IgD-negative memory B cell (primary cell): ENCODE results near the gene PERP. TPM values are rescaled to one million over a fixed set of nuclear protein-coding genes. Genes with fewer than 3 reads are reported as not detected.
"Not testable (repeated sequence)": the region's sequence is repeated elsewhere in the genome, so short reads cannot be mapped to it uniquely, and the experiment has no call there.

Source experiments
- H3K27ac Mint-ChIP-seq, 3 donors: one replicate each; pipeline ENCODE4 v1.8.0; 2020 to 2022; ENCODE audit warnings: mild to moderate bottlenecking in 3 of 3, mixed read lengths in 3 of 3, moderate library complexity in 1 of 3
- H3K27me3 Mint-ChIP-seq: one replicate; pipeline ENCODE4 v1.8.0; 2021; ENCODE audit warnings: mixed read lengths
- H3K36me3 Mint-ChIP-seq: one replicate; pipeline ENCODE4 v1.8.0; 2020; ENCODE audit warnings: mild to moderate bottlenecking, mixed read lengths
- H3K4me1 Mint-ChIP-seq, 3 donors: one replicate each; pipeline ENCODE4 v1.8.0; 2020 to 2022; ENCODE audit warnings: mixed read lengths in 3 of 3, mild to moderate bottlenecking in 1 of 3
- H3K4me3 Mint-ChIP-seq, 4 donors: one replicate each; pipeline ENCODE4 v1.8.0; 2020 to 2022; ENCODE audit warnings: mild to moderate bottlenecking in 4 of 4, mixed read lengths in 4 of 4, moderate library complexity in 3 of 4
- H3K9me3 Mint-ChIP-seq, 3 donors: one replicate each; pipeline ENCODE4 v1.8.0; 2020 to 2021; ENCODE audit warnings: mixed read lengths in 3 of 3, mild to moderate bottlenecking in 1 of 3
- polyA plus RNA-seq: library from polyadenylated mRNA; unstranded; fragments of 300-500 nt; fragmentation: Illumina TruSeq; gene quantifications from one replicate; pipeline ENCODE4 v1.2.3, GENCODE V29; 2021

The PERP gene
- polyA plus RNA-seq, 1 donor from 2014 or later: 2.1 TPM

DNA sequence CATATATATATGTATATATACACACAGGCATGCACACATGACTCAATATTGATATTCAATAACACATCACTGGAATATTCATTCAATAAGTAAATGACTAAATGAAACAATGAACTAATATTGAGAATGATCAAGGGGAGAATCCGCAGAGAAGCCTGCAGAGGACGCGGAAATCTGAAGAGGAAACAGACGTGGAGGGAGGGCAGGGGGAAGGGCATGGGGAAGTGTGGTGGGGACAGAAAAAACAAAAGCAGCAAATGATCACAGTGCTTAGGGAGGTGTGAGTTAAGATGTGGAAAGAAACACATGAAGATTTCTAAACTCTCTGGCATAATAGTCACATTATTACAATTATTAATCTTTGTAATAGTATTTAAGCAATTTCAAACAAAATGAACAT is 14.5 kb downstream of the PERP start:
- H3K9me3 Mint-ChIP-seq: no peaks in the 10 kb centered on the region
- H3K4me1 Mint-ChIP-seq: no peaks in the 10 kb centered on the region
- H3K27ac Mint-ChIP-seq: no peak overlapping the region
- no peak overlapping the region for H3K4me3 Mint-ChIP-seq
- H3K36me3 Mint-ChIP-seq: peaks cover under 1% of the 10 kb centered on the region
- H3K27me3 Mint-ChIP-seq: peaks cover 11% of the 10 kb centered on the region

DNA sequence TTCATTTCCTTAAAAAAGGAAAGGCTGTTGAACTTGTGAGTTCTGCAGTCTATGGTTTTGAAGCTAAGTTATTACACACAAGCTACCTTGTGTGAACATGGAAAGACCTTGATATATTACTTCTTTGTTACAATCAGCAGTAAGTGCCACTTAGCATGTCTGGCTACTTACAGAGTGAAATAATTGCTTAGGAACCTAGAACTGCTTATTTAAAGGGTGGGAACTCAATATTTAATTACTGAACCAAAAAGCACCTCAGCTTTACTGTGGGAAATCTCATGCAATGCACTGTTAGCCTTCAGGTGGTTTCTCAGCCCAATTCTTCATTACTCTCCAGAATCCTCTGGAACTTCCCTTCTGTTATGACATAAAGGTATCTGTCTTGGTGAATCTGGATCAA is 17.9 kb downstream of the PERP start:
- Mint-ChIP-seq H3K9me3 (no peaks in the 10 kb centered on the region), H3K36me3 (no peaks in the 10 kb centered on the region), H3K4me3 (no peak overlapping the region), H3K4me1 (no peaks in the 10 kb centered on the region), H3K27ac (no peak overlapping the region), H3K27me3 (peaks cover 8% of the 10 kb centered on the region)

DNA sequence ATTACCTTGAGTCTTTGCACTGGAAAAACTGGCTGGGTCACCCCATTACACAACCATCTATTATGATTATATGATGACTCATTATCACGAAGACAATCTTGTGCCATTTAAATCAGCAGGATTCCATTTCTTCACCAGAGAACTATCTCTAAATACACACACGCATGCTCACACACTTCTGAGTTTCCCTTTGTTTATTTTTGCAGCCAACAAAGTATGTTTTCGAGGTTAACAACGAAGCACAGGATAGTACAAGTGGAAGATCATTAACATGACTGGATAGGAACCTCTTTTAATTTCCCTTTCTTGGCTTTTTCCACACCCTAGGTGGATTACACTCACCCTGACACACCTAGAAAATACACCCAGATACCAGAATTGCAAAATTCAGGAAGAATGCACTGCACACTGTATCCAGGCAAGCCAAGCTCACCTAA is 18.9 kb downstream of the PERP start:
- no peaks in the 10 kb centered on the region for H3K36me3 Mint-ChIP-seq
- H3K9me3 Mint-ChIP-seq: no peaks in the 10 kb centered on the region
- H3K4me3 Mint-ChIP-seq: no peak overlapping the region
- no peaks in the 10 kb centered on the region for H3K4me1 Mint-ChIP-seq
- peaks cover 8% of the 10 kb centered on the region for H3K27me3 Mint-ChIP-seq
- no peak overlapping the region for H3K27ac Mint-ChIP-seq

DNA sequence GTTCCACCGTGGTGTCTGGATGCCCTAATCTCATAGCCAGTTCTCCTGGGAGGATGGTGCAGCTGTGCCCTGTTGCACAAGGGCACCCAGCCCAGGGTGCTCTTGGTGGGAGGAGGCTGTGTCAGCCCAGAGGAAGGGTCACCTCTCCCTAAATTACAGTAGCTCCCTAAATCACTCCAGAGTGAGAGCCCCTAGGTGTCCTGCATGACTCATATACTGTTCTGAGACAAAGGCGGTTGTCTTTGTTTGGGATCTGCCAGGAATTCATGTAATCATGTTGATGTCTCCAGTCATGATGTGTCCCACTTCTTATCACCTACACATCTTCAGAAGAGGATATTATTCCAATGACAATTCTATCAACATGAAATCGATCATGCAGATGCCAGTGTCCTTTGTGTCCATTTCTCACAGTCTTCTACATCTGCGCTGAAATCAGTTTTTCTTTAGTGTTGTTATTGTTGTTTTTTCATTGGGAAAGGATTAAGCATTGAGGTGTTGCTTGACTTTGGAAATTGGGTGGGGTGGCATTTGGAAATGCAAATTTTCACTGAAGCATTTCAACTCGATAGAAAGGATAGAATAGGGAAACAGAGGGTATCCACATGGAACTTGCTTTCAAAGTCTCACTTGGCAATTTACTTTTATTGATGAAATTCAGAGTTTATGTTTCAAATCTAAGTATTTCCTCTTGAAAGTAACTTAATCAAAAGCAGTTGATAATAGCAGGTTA is 19.5 kb downstream of the PERP start:
- H3K4me3 Mint-ChIP-seq: no peak overlapping the region
- H3K27ac Mint-ChIP-seq: no peak overlapping the region
- no peaks in the 10 kb centered on the region for H3K9me3 Mint-ChIP-seq
- no peaks in the 10 kb centered on the region for H3K36me3 Mint-ChIP-seq
- H3K27me3 Mint-ChIP-seq: peaks cover 9% of the 10 kb centered on the region
- H3K4me1 Mint-ChIP-seq: no peaks in the 10 kb centered on the region

DNA sequence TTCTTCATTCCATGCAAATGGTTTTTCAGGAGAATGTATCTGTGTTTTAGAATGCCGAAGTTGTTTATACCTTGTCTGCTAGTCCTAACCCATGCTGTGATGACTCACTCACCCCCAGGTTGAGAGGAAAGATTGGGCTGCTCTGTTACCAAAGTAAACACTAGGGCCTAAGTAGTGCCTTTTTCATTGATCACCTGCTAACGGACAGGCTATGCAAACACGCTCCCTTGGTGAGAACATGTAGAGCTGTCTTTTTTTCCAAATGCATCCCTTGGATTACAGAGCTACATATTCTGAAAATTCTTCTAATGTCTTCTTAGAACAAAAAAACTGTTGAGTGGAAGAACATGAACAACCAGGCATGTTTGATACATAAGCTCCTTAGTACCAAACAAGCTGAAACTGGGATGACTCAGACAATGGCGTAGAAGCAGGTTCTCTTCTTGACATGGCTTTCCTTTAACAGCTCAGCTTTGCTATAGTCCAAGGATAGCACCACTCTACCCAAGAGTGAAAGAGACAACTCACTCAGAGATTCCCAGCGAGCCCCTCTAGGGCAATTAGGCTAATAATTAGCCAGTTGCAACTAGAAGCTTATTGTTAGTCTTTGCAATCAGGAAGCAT is 20.5 kb downstream of the PERP start:
- H3K9me3 Mint-ChIP-seq: no peaks in the 10 kb centered on the region
- no peaks in the 10 kb centered on the region for H3K4me1 Mint-ChIP-seq
- peaks cover 9% of the 10 kb centered on the region for H3K27me3 Mint-ChIP-seq
- H3K27ac Mint-ChIP-seq: no peak overlapping the region
- H3K4me3 Mint-ChIP-seq: no peak overlapping the region
- H3K36me3 Mint-ChIP-seq: no peaks in the 10 kb centered on the region

DNA sequence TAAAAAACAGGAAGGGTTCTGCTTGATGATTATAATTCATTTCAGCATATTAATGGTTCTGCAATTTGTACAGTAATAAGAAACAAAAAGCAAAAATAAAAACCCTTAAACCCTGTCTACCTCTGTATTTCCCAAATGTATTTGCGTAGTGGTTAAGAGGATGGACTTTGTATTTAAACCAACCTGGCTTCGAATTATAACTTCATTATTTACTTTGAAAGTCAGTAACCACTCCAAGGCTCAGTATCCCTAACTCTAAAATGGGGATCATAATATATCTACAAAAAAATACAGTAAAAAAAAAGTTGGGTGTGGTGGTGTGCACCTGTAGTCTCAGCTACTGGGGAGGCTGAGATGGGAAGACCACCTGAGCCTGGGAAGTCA is 21.4 kb downstream of the PERP start:
- Mint-ChIP-seq H3K9me3 (peaks cover 0 to 2% (median 0%) of the 10 kb centered on the region in 3 donors), H3K36me3 (no peaks in the 10 kb centered on the region), H3K27me3 (peaks cover 10% of the 10 kb centered on the region), H3K27ac (no peak overlapping the region), H3K4me3 (no peak overlapping the region), H3K4me1 (no peaks in the 10 kb centered on the region)

DNA sequence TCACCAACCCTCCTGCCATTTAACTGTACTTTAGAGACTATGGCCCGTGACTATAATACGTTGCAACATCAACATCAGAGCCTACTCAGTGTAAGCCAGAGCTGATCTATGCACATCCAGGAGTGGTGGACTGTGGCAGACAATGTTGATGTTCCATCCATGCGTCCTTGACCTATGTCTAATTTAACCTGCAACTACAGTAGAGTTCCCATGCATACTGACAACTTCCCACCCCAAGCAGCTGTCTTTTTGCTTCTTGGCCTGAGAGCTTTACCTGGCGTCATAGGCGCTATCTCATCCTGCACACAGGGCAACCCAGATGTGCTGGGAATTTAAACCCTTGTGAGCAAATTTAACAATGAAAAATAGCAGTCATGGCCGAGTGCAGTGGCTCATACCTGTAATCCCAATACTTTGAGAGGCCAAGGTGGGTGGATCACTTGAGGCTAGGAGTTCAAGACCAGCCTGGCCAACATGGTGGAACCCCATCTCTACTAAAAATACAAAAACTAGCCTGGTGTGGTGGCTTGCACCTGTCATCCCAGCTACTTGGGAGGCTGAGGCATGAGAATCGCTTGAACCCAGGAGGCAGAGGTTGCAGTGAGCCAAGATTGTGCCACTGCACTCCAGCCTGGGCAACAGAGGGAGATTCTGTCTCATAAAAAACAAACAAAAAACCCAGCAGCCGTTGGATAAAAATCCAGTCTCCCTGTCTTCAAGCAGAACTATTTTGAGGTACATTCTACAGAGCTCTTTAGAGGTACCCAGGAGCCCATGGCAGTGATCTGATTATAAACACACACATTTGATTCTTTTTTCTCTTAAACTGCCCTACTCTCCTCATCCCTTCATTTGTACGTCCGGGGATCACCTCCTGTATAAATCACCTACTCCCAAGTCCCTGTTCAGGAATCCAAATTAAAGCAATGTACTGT is 22.0 kb downstream of the PERP start:
- Mint-ChIP-seq H3K4me1 (no peaks in the 10 kb centered on the region), H3K27ac (no peak overlapping the region), H3K36me3 (no peaks in the 10 kb centered on the region), H3K27me3 (peaks cover 16% of the 10 kb centered on the region), H3K9me3 (peaks cover 0 to 2% (median 2%) of the 10 kb centered on the region in 3 donors), H3K4me3 (no peak overlapping the region)

DNA sequence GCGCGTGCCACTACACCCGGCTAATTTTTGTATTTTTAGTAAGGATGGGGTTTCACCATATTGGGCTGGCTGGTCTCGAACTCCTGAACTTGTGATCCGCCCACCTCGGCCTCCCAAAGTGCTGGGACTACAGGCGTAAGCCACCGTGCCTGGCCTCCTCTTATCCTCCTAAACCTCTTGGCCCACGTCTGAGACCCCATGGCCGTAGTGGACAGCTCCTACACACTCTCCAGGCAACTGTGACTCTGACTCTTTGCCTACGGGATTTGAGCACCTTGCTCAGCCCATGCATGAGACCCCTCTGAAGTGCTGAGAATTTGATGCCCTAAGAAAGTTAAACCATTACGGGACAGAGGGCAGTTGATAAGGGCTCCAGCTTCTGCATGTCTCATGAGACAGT is 25.0 kb downstream of the PERP start:
- Mint-ChIP-seq H3K4me1 (no peaks in the 10 kb centered on the region), H3K4me3 (no peak overlapping the region), H3K36me3 (no peaks in the 10 kb centered on the region), H3K9me3 (peaks cover 0 to 9% (median 2%) of the 10 kb centered on the region in 3 donors), H3K27me3 (peaks cover 13% of the 10 kb centered on the region), H3K27ac (no peak overlapping the region)

DNA sequence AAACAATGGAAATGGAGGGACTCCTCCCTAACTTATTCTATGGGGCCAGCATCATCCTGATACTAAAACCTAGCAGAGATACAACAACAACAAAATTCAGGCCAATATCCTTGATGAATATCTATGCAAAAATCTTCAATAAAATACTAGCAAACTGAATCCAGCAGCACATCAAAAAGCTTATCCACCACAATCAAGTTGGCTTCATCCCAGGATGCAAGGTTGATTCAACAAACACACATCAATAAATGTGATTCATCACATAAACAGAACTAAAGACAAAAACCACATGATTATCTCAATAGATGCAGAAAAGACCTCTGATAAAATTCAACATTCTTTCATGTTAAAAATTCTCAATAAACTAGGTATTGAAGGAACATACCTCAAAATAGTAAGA is 27.7 kb downstream of the PERP start:
- not testable (repeated sequence) for H3K4me1 Mint-ChIP-seq, H3K4me3 Mint-ChIP-seq, H3K36me3 Mint-ChIP-seq, H3K27ac Mint-ChIP-seq
- Mint-ChIP-seq H3K9me3 (peaks cover 0 to 12% (median 2%) of the 10 kb centered on the region in 3 donors), H3K27me3 (peaks cover 20% of the 10 kb centered on the region)

DNA sequence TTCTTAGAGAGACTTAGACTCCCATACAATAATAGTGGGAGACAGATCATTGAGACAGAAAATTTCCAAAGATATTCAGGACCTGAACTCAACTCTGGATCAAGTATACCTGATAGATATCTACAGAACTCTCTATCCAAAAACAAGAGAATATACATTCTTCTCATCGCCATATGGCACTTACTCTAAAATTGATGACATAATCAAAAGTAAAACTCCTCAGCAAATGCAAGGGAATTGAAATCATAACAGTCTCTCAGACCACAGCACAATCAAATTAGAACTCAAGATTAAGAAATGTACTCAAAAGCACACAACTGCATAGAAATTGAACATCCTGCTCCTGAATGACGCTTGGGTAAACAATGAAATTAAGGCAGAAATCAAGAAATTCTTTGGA is 28.7 kb downstream of the PERP start:
- H3K27ac Mint-ChIP-seq: no peak overlapping the region
- H3K9me3 Mint-ChIP-seq: peaks cover 0 to 12% (median 7%) of the 10 kb centered on the region in 3 donors
- peaks cover 20% of the 10 kb centered on the region for H3K27me3 Mint-ChIP-seq
- no peaks in the 10 kb centered on the region for H3K36me3 Mint-ChIP-seq
- H3K4me1 Mint-ChIP-seq: no peaks in the 10 kb centered on the region
- no peak overlapping the region for H3K4me3 Mint-ChIP-seq

DNA sequence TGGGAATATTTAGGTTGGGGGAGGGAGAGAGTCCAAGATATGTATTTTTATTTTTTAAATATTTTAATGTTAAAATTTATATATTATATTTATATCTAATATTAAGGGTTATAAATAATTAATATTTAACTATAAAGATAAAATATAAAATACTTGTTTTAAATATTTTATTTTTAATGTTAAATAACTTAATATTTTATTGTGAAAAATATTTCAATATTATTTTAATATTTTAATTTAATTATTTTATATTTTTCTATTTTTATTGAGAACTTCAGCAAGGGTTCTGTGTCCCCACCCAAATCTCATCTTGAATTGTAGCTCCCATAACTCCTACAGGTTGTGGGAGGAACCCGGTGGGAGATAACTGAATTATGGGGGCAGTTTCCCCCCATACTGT is 34.0 kb downstream of the PERP start:
- H3K4me1 Mint-ChIP-seq: no peaks in the 10 kb centered on the region
- peaks cover 7% of the 10 kb centered on the region for H3K27me3 Mint-ChIP-seq

DNA sequence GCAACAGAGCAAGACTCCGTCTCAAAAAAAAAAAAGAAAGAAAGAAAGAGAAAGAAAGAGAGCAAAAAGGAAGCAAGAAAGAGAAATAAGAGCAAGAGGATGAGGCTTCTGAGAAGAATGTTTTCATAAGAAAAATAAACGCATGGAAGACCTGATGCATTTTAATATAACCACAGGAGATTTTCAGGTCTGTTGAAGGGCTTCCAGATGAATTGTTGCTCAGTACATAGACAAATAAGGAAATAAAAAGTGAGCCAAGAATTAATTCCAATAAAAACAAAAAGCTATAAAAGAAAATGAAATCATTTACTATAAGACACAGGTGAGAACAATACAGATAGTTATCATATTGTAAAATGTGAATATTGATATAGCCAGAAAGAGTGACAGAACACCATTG is 43.5 kb downstream of the PERP start:
- Mint-ChIP-seq H3K36me3 (no peaks in the 10 kb centered on the region), H3K27me3 (peaks cover 4% of the 10 kb centered on the region), H3K27ac (no peak overlapping the region), H3K4me1 (peaks cover 0 to 3% (median 2%) of the 10 kb centered on the region in 3 donors), H3K9me3 (peaks cover 3 to 4% (median 3%) of the 10 kb centered on the region in 3 donors), H3K4me3 (no peak overlapping the region)

More for the DNA sequence above, 34.0 kb downstream of the PERP start:
- Mint-ChIP-seq H3K27ac (no peak overlapping the region), H3K4me3 (no peak overlapping the region), H3K36me3 (no peaks in the 10 kb centered on the region), H3K9me3 (peaks cover 0 to 8% (median 5%) of the 10 kb centered on the region in 3 donors)

DNA sequence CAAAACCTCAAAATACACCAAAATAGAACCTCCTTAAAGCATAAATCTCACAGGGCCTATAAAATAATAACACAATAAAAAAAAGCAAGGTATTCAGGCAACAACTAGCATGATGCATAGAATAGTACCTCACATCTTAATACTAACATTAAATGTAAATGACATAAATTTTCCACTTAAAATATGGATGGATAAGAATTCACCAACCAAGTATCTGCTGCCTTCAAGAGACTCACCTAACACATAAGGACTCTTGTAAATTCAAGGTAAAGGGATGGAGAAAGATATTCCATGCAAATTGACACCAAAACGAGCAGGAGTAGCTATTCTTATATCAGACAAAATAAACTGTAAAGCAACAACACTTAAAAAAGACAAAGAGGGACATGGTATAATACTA is 52.2 kb downstream of the PERP start:
- Mint-ChIP-seq H3K4me1 (peaks cover 0 to 2% (median 0%) of the 10 kb centered on the region in 3 donors), H3K4me3 (no peak overlapping the region), H3K27me3 (peaks cover 30% of the 10 kb centered on the region), H3K36me3 (peaks cover 3% of the 10 kb centered on the region), H3K9me3 (peaks cover 9 to 21% (median 20%) of the 10 kb centered on the region in 3 donors), H3K27ac (no peak overlapping the region)

DNA sequence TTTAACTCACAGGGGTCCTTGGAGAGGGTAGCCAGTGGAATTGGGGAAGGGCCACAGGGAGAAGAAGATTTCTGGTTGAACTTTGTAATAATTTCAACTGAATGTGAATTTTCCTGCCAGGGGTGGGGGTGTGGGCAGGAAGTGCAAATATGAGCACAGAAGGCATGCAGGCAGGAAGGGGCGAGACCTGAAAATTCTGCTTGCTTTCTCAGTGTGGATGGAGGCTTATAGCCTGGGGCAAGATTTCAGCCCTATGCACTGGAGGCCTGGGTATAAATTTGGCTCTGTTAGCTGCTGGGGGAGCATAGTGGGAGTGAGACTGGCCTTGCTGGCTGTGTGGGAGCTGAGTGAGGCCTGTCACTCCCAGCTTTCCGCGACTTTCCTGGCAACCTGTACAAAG is 54.4 kb downstream of the PERP start:
- H3K9me3 Mint-ChIP-seq: peaks cover 8 to 20% (median 20%) of the 10 kb centered on the region in 3 donors
- H3K27ac Mint-ChIP-seq: no peak overlapping the region
- peaks cover 3% of the 10 kb centered on the region for H3K36me3 Mint-ChIP-seq
- H3K4me1 Mint-ChIP-seq: peaks cover 0 to 2% (median 0%) of the 10 kb centered on the region in 3 donors
- peaks cover 27% of the 10 kb centered on the region for H3K27me3 Mint-ChIP-seq
- no peak overlapping the region for H3K4me3 Mint-ChIP-seq

DNA sequence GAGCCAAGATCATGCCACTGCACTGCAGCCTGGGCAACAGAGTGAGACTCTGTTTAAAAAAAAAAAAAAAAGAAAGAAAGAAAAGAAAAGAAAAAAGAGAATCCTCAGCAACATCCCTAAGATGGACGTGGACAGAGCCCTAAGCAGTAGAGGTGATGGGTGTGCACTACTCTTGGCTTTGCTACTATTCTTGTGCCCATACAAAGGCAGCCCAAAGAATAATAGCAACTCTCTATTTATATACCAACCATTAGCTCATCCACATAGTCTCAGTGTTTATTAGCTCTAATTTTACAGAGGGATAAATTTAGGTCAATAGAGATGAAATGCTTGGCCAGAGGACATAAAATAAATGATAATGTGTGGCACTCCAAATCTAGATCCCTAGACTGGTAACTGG is 62.2 kb downstream of the PERP start:
- H3K27me3 Mint-ChIP-seq: no peaks in the 10 kb centered on the region
- no peaks in the 10 kb centered on the region for H3K36me3 Mint-ChIP-seq
- H3K4me1 Mint-ChIP-seq: peaks cover 0 to 2% (median 0%) of the 10 kb centered on the region in 3 donors
- no peak overlapping the region for H3K4me3 Mint-ChIP-seq
- H3K9me3 Mint-ChIP-seq: peaks cover 5 to 13% (median 6%) of the 10 kb centered on the region in 3 donors
- no peak overlapping the region for H3K27ac Mint-ChIP-seq
